Measurements from ENCODE around the gene SFXN4. TPM values are rescaled to one million over a fixed set of nuclear protein-coding genes. Genes with fewer than 3 reads are reported as not detected.
"Not testable (repeated sequence)": the region's sequence is repeated elsewhere in the genome, so short reads cannot be mapped to it uniquely, and the experiment has no call there.

The SFXN4 gene
- total and polyA plus RNA-seq, 2 donors: 18.5 to 31.0 TPM

GRCh38 chr10:119138346-119139306 lies 26.9 kb downstream of the SFXN4 start:
- 74% methylated on average over 16 of the region's 16 CpGs for WGBS
- Histone ChIP-seq H3K9me3 (ENCODE audit: control insufficient read depth in 2 of 2, insufficient read depth in 1 of 2, low read length in 1 of 2) (no peaks in the 10 kb centered on the region), H3K27me3 (ENCODE audit: control insufficient read depth in 2 of 2, insufficient read depth in 1 of 2, low read length in 1 of 2) (no peaks in the 10 kb centered on the region), H3K4me3 (ENCODE audit: low read length in 2 of 2) (no peak overlapping the region), H3K4me1 (ENCODE audit: control insufficient read depth in 2 of 2, insufficient read depth in 2 of 2, low read length in 2 of 2) (peaks cover 4 to 31% of the 10 kb centered on the region in 2 donors), H3K36me3 (ENCODE audit: control insufficient read depth in 2 of 2, insufficient read depth in 2 of 2, low read length in 1 of 2) (peaks cover 5 to 22% of the 10 kb centered on the region in 2 donors), H3K27ac (ENCODE audit: low read depth in 1 of 2, low read length in 1 of 2) (peak overlapping the region in 1 of 2 donors; percentile 79)
- peak in 1 of 9 donors; percentile 40 for DNase-seq (ENCODE audit: low read depth in 6 of 9, low spot score in 9 of 9)

- H3K9me3 ChIP-seq (ENCODE audit: control insufficient read depth in 2 of 2, insufficient read depth in 1 of 2, low read length in 1 of 2); H3K4me3 ChIP-seq (ENCODE audit: low read length in 2 of 2); H3K27ac ChIP-seq (ENCODE audit: low read depth in 1 of 2, low read length in 1 of 2); H3K27me3 ChIP-seq (ENCODE audit: control insufficient read depth in 2 of 2, insufficient read depth in 1 of 2, low read length in 1 of 2); DNase-seq (ENCODE audit: low read depth in 6 of 9, low spot score in 9 of 9): not testable (repeated sequence)
- H3K36me3 ChIP-seq (ENCODE audit: control insufficient read depth in 2 of 2, insufficient read depth in 2 of 2, low read length in 1 of 2): peaks cover 13 to 30% of the 10 kb centered on the region in 2 donors
- H3K4me1 ChIP-seq (ENCODE audit: control insufficient read depth in 2 of 2, insufficient read depth in 2 of 2, low read length in 2 of 2): peaks cover 10 to 38% of the 10 kb centered on the region in 2 donors
- 83% methylated on average over 8 of the region's 8 CpGs for whole genome bisulfite sequencing
Observed at GRCh38 chr10:119137878-119138277, 27.6 kb downstream of the SFXN4 start.

- H3K27ac ChIP-seq (ENCODE audit: low read depth in 1 of 2, low read length in 1 of 2): peak overlapping the region in 1 of 2 donors; percentile 57
- no peak for DNase-seq (ENCODE audit: low read depth in 6 of 9, low spot score in 9 of 9)
- H3K36me3 ChIP-seq (ENCODE audit: control insufficient read depth in 2 of 2, insufficient read depth in 2 of 2, low read length in 1 of 2): peaks cover 18 to 35% of the 10 kb centered on the region in 2 donors
- H3K27me3 ChIP-seq (ENCODE audit: control insufficient read depth in 2 of 2, insufficient read depth in 1 of 2, low read length in 1 of 2): no peaks in the 10 kb centered on the region
- H3K4me1 ChIP-seq (ENCODE audit: control insufficient read depth in 2 of 2, insufficient read depth in 2 of 2, low read length in 2 of 2): peaks cover 12 to 55% of the 10 kb centered on the region in 2 donors
- H3K4me3 ChIP-seq (ENCODE audit: low read length in 2 of 2): no peak overlapping the region
- no peaks in the 10 kb centered on the region for H3K9me3 ChIP-seq (ENCODE audit: control insufficient read depth in 2 of 2, insufficient read depth in 1 of 2, low read length in 1 of 2)
- 93% methylated on average over 7 of the region's 7 CpGs for WGBS
Observed at GRCh38 chr10:119136084-119136483, 29.4 kb downstream of the SFXN4 start.

- 54% methylated on average over 4 of the region's 4 CpGs for WGBS
- Histone ChIP-seq H3K36me3 (ENCODE audit: control insufficient read depth in 2 of 2, insufficient read depth in 2 of 2, low read length in 1 of 2) (peaks cover 18 to 40% of the 10 kb centered on the region in 2 donors), H3K27ac (ENCODE audit: low read depth in 1 of 2, low read length in 1 of 2) (no peak overlapping the region), H3K4me3 (ENCODE audit: low read length in 2 of 2) (no peak overlapping the region), H3K4me1 (ENCODE audit: control insufficient read depth in 2 of 2, insufficient read depth in 2 of 2, low read length in 2 of 2) (peaks cover 12 to 61% of the 10 kb centered on the region in 2 donors), H3K27me3 (ENCODE audit: control insufficient read depth in 2 of 2, insufficient read depth in 1 of 2, low read length in 1 of 2) (no peaks in the 10 kb centered on the region), H3K9me3 (ENCODE audit: control insufficient read depth in 2 of 2, insufficient read depth in 1 of 2, low read length in 1 of 2) (no peaks in the 10 kb centered on the region)
- DNase-seq (ENCODE audit: low read depth in 6 of 9, low spot score in 9 of 9): no peak
Observed at GRCh38 chr10:119135513-119135881, 30.0 kb downstream of the SFXN4 start.

GRCh38 chr10:119133949-119134348 lies 31.6 kb downstream of the SFXN4 start:
- no peak overlapping the region for H3K4me3 ChIP-seq (ENCODE audit: low read length in 2 of 2)
- peaks cover 10 to 54% of the 10 kb centered on the region in 2 donors for H3K4me1 ChIP-seq (ENCODE audit: control insufficient read depth in 2 of 2, insufficient read depth in 2 of 2, low read length in 2 of 2)
- H3K36me3 ChIP-seq (ENCODE audit: control insufficient read depth in 2 of 2, insufficient read depth in 2 of 2, low read length in 1 of 2): peaks cover 19 to 51% of the 10 kb centered on the region in 2 donors
- no peaks in the 10 kb centered on the region for H3K9me3 ChIP-seq (ENCODE audit: control insufficient read depth in 2 of 2, insufficient read depth in 1 of 2, low read length in 1 of 2)
- DNase-seq (ENCODE audit: low read depth in 6 of 9, low spot score in 9 of 9): no peak
- WGBS: 95% methylated on average over 8 of the region's 8 CpGs
- H3K27ac ChIP-seq (ENCODE audit: low read depth in 1 of 2, low read length in 1 of 2): peak overlapping the region in 1 of 2 donors; percentile 27
- H3K27me3 ChIP-seq (ENCODE audit: control insufficient read depth in 2 of 2, insufficient read depth in 1 of 2, low read length in 1 of 2): no peaks in the 10 kb centered on the region

- H3K36me3 ChIP-seq (ENCODE audit: control insufficient read depth in 2 of 2, insufficient read depth in 2 of 2, low read length in 1 of 2): peaks cover 22 to 55% of the 10 kb centered on the region in 2 donors
- peak overlapping the region in 1 of 2 donors; percentile 96 for H3K27ac ChIP-seq (ENCODE audit: low read depth in 1 of 2, low read length in 1 of 2)
- peaks cover 7 to 42% of the 10 kb centered on the region in 2 donors for H3K4me1 ChIP-seq (ENCODE audit: control insufficient read depth in 2 of 2, insufficient read depth in 2 of 2, low read length in 2 of 2)
- DNase-seq (ENCODE audit: low read depth in 6 of 9, low spot score in 9 of 9): no peak
- H3K9me3 ChIP-seq (ENCODE audit: control insufficient read depth in 2 of 2, insufficient read depth in 1 of 2, low read length in 1 of 2): no peaks in the 10 kb centered on the region
- H3K4me3 ChIP-seq (ENCODE audit: low read length in 2 of 2): no peak overlapping the region
- WGBS: 85% methylated on average over 14 of the region's 14 CpGs
- H3K27me3 ChIP-seq (ENCODE audit: control insufficient read depth in 2 of 2, insufficient read depth in 1 of 2, low read length in 1 of 2): no peaks in the 10 kb centered on the region
Observed at GRCh38 chr10:119132521-119133345, 32.8 kb downstream of the SFXN4 start.

- Histone ChIP-seq H3K4me1 (ENCODE audit: control insufficient read depth in 2 of 2, insufficient read depth in 2 of 2, low read length in 2 of 2) (peaks cover 7 to 42% of the 10 kb centered on the region in 2 donors), H3K27me3 (ENCODE audit: control insufficient read depth in 2 of 2, insufficient read depth in 1 of 2, low read length in 1 of 2) (no peaks in the 10 kb centered on the region), H3K9me3 (ENCODE audit: control insufficient read depth in 2 of 2, insufficient read depth in 1 of 2, low read length in 1 of 2) (no peaks in the 10 kb centered on the region), H3K36me3 (ENCODE audit: control insufficient read depth in 2 of 2, insufficient read depth in 2 of 2, low read length in 1 of 2) (peaks cover 22 to 56% of the 10 kb centered on the region in 2 donors), H3K4me3 (ENCODE audit: low read length in 2 of 2) (peak overlapping the region; percentile 39 to 58), H3K27ac (ENCODE audit: low read depth in 1 of 2, low read length in 1 of 2) (peak overlapping the region; percentile 88 to 96)
- 4% methylated on average over 10 of the region's 10 CpGs for WGBS
- DNase-seq (ENCODE audit: low read depth in 6 of 9, low spot score in 9 of 9): peak; percentile 40 to 87 (median 60)
Observed at GRCh38 chr10:119131512-119132240, 33.8 kb downstream of the SFXN4 start.

- no peaks in the 10 kb centered on the region for H3K9me3 ChIP-seq (ENCODE audit: control insufficient read depth in 2 of 2, insufficient read depth in 1 of 2, low read length in 1 of 2)
- H3K27ac ChIP-seq (ENCODE audit: low read depth in 1 of 2, low read length in 1 of 2): no peak overlapping the region
- H3K36me3 ChIP-seq (ENCODE audit: control insufficient read depth in 2 of 2, insufficient read depth in 2 of 2, low read length in 1 of 2): peaks cover 25 to 55% of the 10 kb centered on the region in 2 donors
- no peak for DNase-seq (ENCODE audit: low read depth in 6 of 9, low spot score in 9 of 9)
- no peaks in the 10 kb centered on the region for H3K27me3 ChIP-seq (ENCODE audit: control insufficient read depth in 2 of 2, insufficient read depth in 1 of 2, low read length in 1 of 2)
- H3K4me1 ChIP-seq (ENCODE audit: control insufficient read depth in 2 of 2, insufficient read depth in 2 of 2, low read length in 2 of 2): peaks cover 7 to 37% of the 10 kb centered on the region in 2 donors
- WGBS: over 99% methylated on average over 4 of the region's 4 CpGs
- H3K4me3 ChIP-seq (ENCODE audit: low read length in 2 of 2): no peak overlapping the region
Observed at GRCh38 chr10:119129721-119130120, 35.8 kb downstream of the SFXN4 start.
